Neuronal stem cell (in vitro differentiated cells): Measurements from ENCODE around the gene ACTN4.

Source experiments
- DNase-seq: peaks from one replicate; pipeline ENCODE4 v3.0.0-alpha.2; 2013; ENCODE audit warnings: low spot score
- H2AFZ ChIP-seq: one replicate; pipeline ENCODE4 v1.6.1; 2013; ENCODE audit warnings: mild to moderate bottlenecking, low read length, inconsistent platforms
- H2AK5ac ChIP-seq: 2 replicates; pipeline ENCODE4 v1.6.1; 2013; ENCODE audit warnings: low read depth, mild to moderate bottlenecking, inconsistent platforms, low read length, moderate library complexity, mixed read lengths
- H2BK120ac ChIP-seq: 2 replicates; pipeline ENCODE4 v1.6.1; 2013; ENCODE audit warnings: low read depth, mild to moderate bottlenecking, inconsistent platforms, low read length, moderate library complexity, mixed read lengths
- H2BK12ac ChIP-seq: one replicate; pipeline ENCODE4 v1.6.1; 2013; ENCODE audit warnings: low read length, inconsistent platforms
- H2BK15ac ChIP-seq: 2 replicates; pipeline ENCODE4 v1.6.1; 2013; ENCODE audit warnings: mild to moderate bottlenecking, low read length, inconsistent platforms, mixed read lengths
- H2BK5ac ChIP-seq: one replicate; pipeline ENCODE4 v1.6.1; 2013; ENCODE audit warnings: inconsistent platforms, mild to moderate bottlenecking, low read length, moderate library complexity
- H3K14ac ChIP-seq: one replicate; pipeline ENCODE4 v1.6.1; 2013; ENCODE audit warnings: low read length, inconsistent platforms
- H3K18ac ChIP-seq: 2 replicates; pipeline ENCODE4 v1.6.1; 2013; ENCODE audit warnings: low read length, inconsistent platforms
- H3K23ac ChIP-seq: 2 replicates; pipeline ENCODE4 v1.6.1; 2013; ENCODE audit warnings: low read depth, mild to moderate bottlenecking, mixed read lengths, low read length, inconsistent platforms; ENCODE audit not compliant: poor library complexity
- H3K27ac ChIP-seq: replicated peaks from 3 replicates; pipeline ENCODE4 v1.5.1; 2013; ENCODE audit warnings: low read length, inconsistent platforms
- H3K27me3 ChIP-seq, 3 experiments: 2 replicates each; pipeline ENCODE4 v1.6.1; 2013; ENCODE audit warnings: low read length in 3 of 3, mild to moderate bottlenecking in 2 of 3, inconsistent platforms in 1 of 3, low read depth in 1 of 3, mixed read lengths in 1 of 3, moderate library complexity in 1 of 3; ENCODE audit not compliant: control insufficient read depth in 3 of 3, insufficient read depth in 3 of 3
- H3K36me3 ChIP-seq, 2 donors: replicated peaks in 1 of 2; 2 replicates each; pipeline ENCODE4 v1.6.1; 2013; ENCODE audit warnings: low read length in 2 of 2; ENCODE audit not compliant: control insufficient read depth in 2 of 2, insufficient read depth in 2 of 2
- H3K4ac ChIP-seq: 2 replicates; pipeline ENCODE4 v1.6.1; 2013; ENCODE audit warnings: inconsistent platforms, mild to moderate bottlenecking, low read length, moderate library complexity
- H3K4me1 ChIP-seq, 2 donors: 1 replicate in 1 of 2; 2 replicates in 1 of 2; pipeline ENCODE4 v1.6.1; 2013; ENCODE audit warnings: low read length in 2 of 2, low read depth in 1 of 2; ENCODE audit not compliant: control insufficient read depth in 2 of 2, insufficient read depth in 1 of 2
- H3K4me2 ChIP-seq: one replicate; pipeline ENCODE4 v1.6.1; 2013; ENCODE audit warnings: mild to moderate bottlenecking, low read length, inconsistent platforms; ENCODE audit not compliant: insufficient read depth, poor library complexity, severe bottlenecking
- H3K4me3 ChIP-seq, 2 donors: 2 replicates each; pipeline ENCODE4 v1.5.1; 2013; ENCODE audit warnings: low read length in 2 of 2, mild to moderate bottlenecking in 2 of 2, inconsistent platforms in 1 of 2, moderate library complexity in 1 of 2
- H3K79me1 ChIP-seq: one replicate; pipeline ENCODE4 v1.6.1; 2013; ENCODE audit warnings: low read depth, mild to moderate bottlenecking, inconsistent platforms, low read length, moderate library complexity
- H3K9ac ChIP-seq: one replicate; pipeline ENCODE4 v1.6.1; 2013; ENCODE audit warnings: mild to moderate bottlenecking, low read depth, low read length, inconsistent platforms; ENCODE audit not compliant: poor library complexity
- H3K9me3 ChIP-seq, 2 donors: replicated peaks in 1 of 2; 2 replicates each; pipeline versions ENCODE3 to v1.6.1; 2013; ENCODE audit warnings: low read length in 2 of 2, mild to moderate bottlenecking in 2 of 2, inconsistent platforms in 1 of 2, low read depth in 1 of 2, mixed read lengths in 1 of 2, moderate library complexity in 1 of 2; ENCODE audit not compliant: control insufficient read depth in 2 of 2, insufficient read depth in 1 of 2
- H4K8ac ChIP-seq: one replicate; pipeline ENCODE4 v1.6.1; 2013; ENCODE audit warnings: low read depth, mild to moderate bottlenecking, inconsistent platforms, low read length, moderate library complexity
- H4K91ac ChIP-seq: one replicate; pipeline ENCODE4 v1.6.1; 2013; ENCODE audit warnings: low read length, low read depth, mild to moderate bottlenecking, inconsistent platforms; ENCODE audit not compliant: poor library complexity
- WGBS, 2 donors: extraction: QIAGEN DNeasy Blood & Tissue Kit; methylation state at CpG; one replicate each; pipeline ENCODE4 v1.1.7; 2013; ENCODE audit warnings: missing lambda C conversion rate in 2 of 2, mixed read lengths in 1 of 2; ENCODE audit not compliant: insufficient read length in 2 of 2, insufficient replicate concordance in 1 of 2; ENCODE audit errors: extremely low coverage in 2 of 2; 5-methylcytosine and 5-hydroxymethylcytosine counted together

ACTN4 gene

DNA sequence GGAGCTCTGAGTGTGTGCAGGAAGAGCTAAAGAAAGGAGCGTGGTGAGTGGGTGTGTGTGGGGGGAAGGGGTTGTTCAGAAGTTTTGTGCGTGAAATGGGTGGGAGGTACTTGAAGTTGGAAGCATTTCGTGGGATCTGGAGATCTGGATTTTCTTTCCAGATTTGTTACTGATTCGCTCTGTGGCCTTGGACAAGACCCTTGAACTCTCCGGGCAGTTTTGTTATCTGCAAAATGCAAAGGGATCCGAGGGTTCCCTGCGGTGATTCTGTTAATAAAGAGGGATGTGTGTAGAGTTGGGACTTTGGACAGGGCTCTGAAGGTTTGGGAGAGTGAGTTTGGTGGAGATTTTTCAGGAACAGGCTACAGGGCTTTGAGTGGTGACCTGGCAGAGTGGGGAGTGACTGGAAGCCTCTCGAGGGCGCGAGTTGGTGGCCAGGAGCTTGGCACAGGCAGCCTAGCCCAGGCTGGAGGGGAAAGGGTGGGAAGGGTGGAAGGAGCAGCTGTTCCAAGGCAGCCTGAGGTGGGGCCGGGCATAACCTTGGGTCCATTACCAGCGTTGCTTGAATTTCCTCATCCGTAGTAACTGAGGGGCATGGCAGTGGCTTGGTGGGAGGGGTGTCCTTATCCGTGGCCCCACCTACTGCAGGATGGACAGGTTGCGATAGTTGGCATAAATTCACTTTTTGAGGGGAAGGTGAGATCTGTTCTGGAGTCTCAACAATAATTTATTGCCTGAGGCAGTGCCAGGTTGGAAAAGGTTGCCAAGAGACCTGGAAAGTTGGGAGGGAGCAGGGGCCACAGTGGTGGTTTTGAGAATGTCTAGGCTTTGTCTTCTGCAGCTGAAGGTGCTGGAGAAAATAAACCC, 2.1 kb downstream of the ACTN4 start:
- peak overlapping the region; percentile 91 for H2AK5ac ChIP-seq
- no peak overlapping the region for H2AFZ ChIP-seq
- WGBS, 2 donors, result 100% methylated on average over 1 of the region's 15 CpGs; no CpG with 5 or more reads in 1 of the 2 donors
- H3K4me1 ChIP-seq, result peaks cover 8 to 25% of the 10 kb centered on the region in 2 donors
- no peaks in the 10 kb centered on the region for H3K9me3 ChIP-seq
- H3K4me3 ChIP-seq, result peak overlapping the region; percentile 62 to 100
- no peak overlapping the region for H3K27ac ChIP-seq
- peak overlapping the region; percentile 70 for H3K23ac ChIP-seq
- peak overlapping the region; percentile 90 for H3K9ac ChIP-seq
- no peak overlapping the region for H2BK120ac ChIP-seq
- H3K79me1 ChIP-seq, result peaks cover 3% of the 10 kb centered on the region
- H2BK15ac ChIP-seq, result no peak overlapping the region
- peak overlapping the region; percentile 75 for H2BK5ac ChIP-seq
- no peak overlapping the region for H4K91ac ChIP-seq
- no peaks in the 10 kb centered on the region for H3K27me3 ChIP-seq
- peaks cover 2 to 28% of the 10 kb centered on the region in 2 donors for H3K36me3 ChIP-seq
- H3K14ac ChIP-seq, result no peak overlapping the region
- H4K8ac ChIP-seq, result no peak overlapping the region
- no peak for DNase-seq
- H3K4ac ChIP-seq, result no peak overlapping the region
- H3K18ac ChIP-seq, result peak overlapping the region; percentile 65
- peak overlapping the region; percentile 74 for H3K4me2 ChIP-seq
- no peak overlapping the region for H2BK12ac ChIP-seq

DNA sequence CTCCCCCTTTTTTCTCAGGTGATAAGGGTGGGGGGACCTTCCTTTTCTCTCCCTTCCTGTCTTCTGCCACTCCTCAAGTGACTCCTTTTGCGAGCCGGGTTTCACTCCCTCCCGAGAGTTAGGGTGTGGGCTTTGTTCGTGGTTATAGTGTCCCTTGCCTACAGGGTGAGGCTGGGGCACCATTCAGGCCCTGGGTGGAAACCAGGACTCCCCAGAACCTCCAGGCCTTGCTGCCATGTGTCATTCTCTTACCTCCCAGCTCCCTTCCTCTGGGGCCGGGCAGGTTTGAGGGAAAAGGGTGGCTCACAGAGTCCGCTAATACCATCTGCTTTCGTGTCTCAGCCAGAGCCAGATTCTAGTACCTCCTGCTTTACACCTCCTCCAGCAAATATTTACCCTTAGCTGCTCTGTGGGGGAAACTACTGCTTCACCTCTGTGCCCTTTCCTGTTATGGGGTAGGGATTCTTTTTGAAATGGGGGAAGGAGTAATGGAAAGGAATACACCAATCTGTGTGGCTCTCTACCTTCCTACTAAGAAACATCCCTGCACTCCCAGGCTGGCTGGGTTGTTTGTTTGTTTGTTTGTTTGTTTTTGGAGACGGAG, 2.8 kb downstream of the ACTN4 start:
- DNase-seq, result no peak

DNA sequence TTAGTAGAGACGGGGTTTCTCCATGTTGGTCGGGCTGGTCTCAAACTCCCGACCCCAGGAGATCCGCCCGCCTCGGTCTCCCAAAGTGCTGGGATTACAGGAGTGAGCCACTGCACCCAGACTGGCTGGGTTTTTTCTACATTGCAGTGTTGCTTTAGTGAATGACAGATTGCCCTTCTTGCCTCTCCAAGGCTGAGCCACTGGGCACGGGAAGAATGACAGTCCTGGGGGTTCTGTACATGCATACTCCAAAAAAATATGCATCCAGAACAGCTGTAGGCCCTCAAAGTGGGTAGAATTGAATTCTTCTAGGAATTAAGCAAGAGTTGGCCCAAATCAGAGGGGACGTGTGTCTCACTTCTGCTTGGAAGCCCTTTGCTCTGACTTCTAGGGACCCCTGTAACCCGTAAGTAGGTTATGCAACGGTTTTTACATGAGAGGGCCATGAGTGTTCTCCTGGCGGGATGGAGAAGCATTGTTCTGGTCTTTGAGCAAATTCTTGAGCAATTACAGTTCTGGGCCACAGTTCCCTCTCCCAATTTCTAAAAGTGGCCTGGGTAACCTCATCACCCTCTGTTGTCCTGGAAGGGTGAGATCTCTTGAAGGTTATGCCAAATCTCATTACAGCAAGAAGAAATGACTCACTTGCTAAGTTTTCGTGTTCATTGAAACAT, 3.6 kb downstream of the ACTN4 start:
- no peak overlapping the region for H2AFZ ChIP-seq
- H3K79me1 ChIP-seq, result peaks cover 3% of the 10 kb centered on the region
- H3K27ac ChIP-seq, result no peak overlapping the region
- H3K14ac ChIP-seq, result no peak overlapping the region
- no CpG with 5 or more reads among the region's 12 CpGs for WGBS, 2 donors
- H3K9me3 ChIP-seq, result no peaks in the 10 kb centered on the region
- no peak overlapping the region for H2BK120ac ChIP-seq
- H3K4me2 ChIP-seq, result peak overlapping the region; percentile 21
- no peaks in the 10 kb centered on the region for H3K27me3 ChIP-seq
- H3K23ac ChIP-seq, result no peak overlapping the region
- no peak overlapping the region for H3K18ac ChIP-seq
- H2AK5ac ChIP-seq, result no peak overlapping the region
- H2BK15ac ChIP-seq, result no peak overlapping the region
- no peak overlapping the region for H2BK5ac ChIP-seq
- no peak for DNase-seq
- no peak overlapping the region for H4K8ac ChIP-seq
- peaks cover 2 to 41% of the 10 kb centered on the region in 2 donors for H3K36me3 ChIP-seq
- peaks cover 8 to 34% of the 10 kb centered on the region in 2 donors for H3K4me1 ChIP-seq
- H4K91ac ChIP-seq, result no peak overlapping the region
- no peak overlapping the region for H3K9ac ChIP-seq
- no peak overlapping the region for H2BK12ac ChIP-seq
- no peak overlapping the region for H3K4me3 ChIP-seq
- no peak overlapping the region for H3K4ac ChIP-seq

More for the DNA sequence above, 2.8 kb downstream of the ACTN4 start:
- H3K27me3 ChIP-seq, result no peaks in the 10 kb centered on the region
- WGBS, 2 donors, result no CpG with 5 or more reads among the region's 8 CpGs
- no peak overlapping the region for H3K14ac ChIP-seq
- H2AK5ac ChIP-seq, result no peak overlapping the region
- H3K4me3 ChIP-seq, result peak overlapping the region; percentile 62 to 100
- no peak overlapping the region for H3K4ac ChIP-seq
- H2BK5ac ChIP-seq, result no peak overlapping the region
- no peak overlapping the region for H2AFZ ChIP-seq
- no peak overlapping the region for H2BK15ac ChIP-seq
- H3K4me1 ChIP-seq, result peaks cover 8 to 32% of the 10 kb centered on the region in 2 donors
- peak overlapping the region; percentile 74 for H3K4me2 ChIP-seq
- no peaks in the 10 kb centered on the region for H3K9me3 ChIP-seq
- peak overlapping the region; percentile 41 for H3K18ac ChIP-seq
- no peak overlapping the region for H3K9ac ChIP-seq
- H2BK12ac ChIP-seq, result no peak overlapping the region
- no peak overlapping the region for H3K27ac ChIP-seq
- H4K91ac ChIP-seq, result no peak overlapping the region
- peaks cover 2 to 34% of the 10 kb centered on the region in 2 donors for H3K36me3 ChIP-seq
- no peak overlapping the region for H4K8ac ChIP-seq
- H3K23ac ChIP-seq, result no peak overlapping the region
- H3K79me1 ChIP-seq, result peaks cover 3% of the 10 kb centered on the region
- H2BK120ac ChIP-seq, result no peak overlapping the region
